Measurements from ENCODE around the gene HIGD1B. TPM values are rescaled to one million over a fixed set of nuclear protein-coding genes. Genes with fewer than 3 reads are reported as not detected.
A peak's percentile ranks its signal among the peaks of the same experiment; 100 is the strongest.

The HIGD1B gene
- total and polyA plus RNA-seq, 9 of the 15 experiments (the other 6 are each of a cell fraction or from before 2014, with no cell fraction given) = not detected

DNA sequence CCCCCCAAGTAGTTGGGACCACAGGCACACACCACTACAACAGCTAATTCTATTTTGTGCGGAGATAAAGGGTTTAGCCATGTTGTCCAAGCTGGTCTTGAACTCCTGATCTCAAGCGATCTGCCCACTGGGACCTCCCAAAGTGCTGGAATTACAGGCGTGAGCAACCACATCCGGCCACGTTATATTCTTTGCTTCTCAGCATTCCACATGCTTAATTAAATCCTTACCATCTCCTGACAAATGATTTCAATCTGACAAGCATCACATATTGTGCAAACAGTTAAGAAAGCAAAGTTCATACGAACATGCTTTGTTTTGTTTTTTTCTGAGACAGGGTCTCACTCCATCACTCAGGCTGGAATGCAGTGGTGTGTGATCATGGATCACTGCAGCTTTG lies 18.2 kb downstream of the HIGD1B start:
- FAIRE-seq = no peak
- H3K9me3 ChIP-seq (replicated peaks; ENCODE audit: control insufficient read depth, insufficient read depth, low read depth, low read length) = no peaks in the 10 kb centered on the region
- TF ChIP-seq POLR2AphosphoS5 (IDR thresholded peaks at IDR 0.05; ENCODE audit: control insufficient read depth, insufficient read depth, low read depth, low read length) (peak; percentile 9; the same call in 1 of the 2 replicates), ZNF134 (CRISPR knock-in tag; conservative IDR thresholded peaks at IDR 0.05) (no peak)
- H4K20me1 ChIP-seq (replicated peaks; ENCODE audit: control insufficient read depth, insufficient read depth, low read length) = peaks cover 4% of the 10 kb centered on the region; the same call in 1 of the 2 replicates
- in situ Hi-C loops (cut with MboI) = loop anchor here (5.0 kb wide), 1 partner anchor 84 kb away; no protein-coding TSS in a partner anchor
- no peak overlapping the region for H3K27ac ChIP-seq (ENCODE audit: extremely low read depth, low read depth, low read length)
- H3K4me1 ChIP-seq (replicated peaks in 1 of 2; ENCODE audit: control insufficient read depth in 2 of 2, insufficient read depth in 2 of 2, low read length in 2 of 2) = no peaks in the 10 kb centered on the region
- ChIA-PET POLR2A (interaction anchor here (0.7 to 2.4 kb wide), 3 partner anchors 13 to 421 kb away, joined by 3 to 7 read pairs (median 3); no protein-coding TSS in a partner anchor), CTCF (ENCODE audit: low intra/inter-chr PET ratio) (interaction anchor here (1.5 to 5.4 kb wide), 4 partner anchors 86 to 332 kb away, joined by 5 to 38 read pairs (median 16); no protein-coding TSS in a partner anchor)
- H3K79me2 ChIP-seq (ENCODE audit: control insufficient read depth, insufficient read depth, low read length) = no peaks in the 10 kb centered on the region
- WGBS (ENCODE audit: insufficient coverage, low coverage, missing lambda C conversion rate) = 91% methylated on average over 6 of the region's 6 CpGs
- no peaks in the 10 kb centered on the region for H3K9me1 ChIP-seq (ENCODE audit: control insufficient read depth, insufficient read depth, low read length)
- no peaks in the 10 kb centered on the region for H3K27me3 ChIP-seq (ENCODE audit: control insufficient read depth in 2 of 2, insufficient read depth in 2 of 2, low read length in 2 of 2)
- peaks cover 91% of the 10 kb centered on the region for H3K36me3 ChIP-seq (ENCODE audit: control insufficient read depth, insufficient read depth, low read length)
- H2AFZ ChIP-seq (ENCODE audit: low read depth, low read length) = no peak overlapping the region
- H3K4me2 ChIP-seq (ENCODE audit: insufficient read depth, low read length) = no peak overlapping the region
- no peak overlapping the region for H3K9ac ChIP-seq (ENCODE audit: insufficient read depth in 1 of 2, low read depth in 2 of 2, low read length in 2 of 2)
- BruUV-seq (replicated peaks) = no TSS peak
- DNase-seq (ENCODE audit: extremely low read depth in 1 of 4, low spot score in 3 of 4) = no peak
- ATAC-seq = no peak
- intact Hi-C loops (cut with micrococcal nuclease) = loop anchor here (1.0 kb wide), 1 partner anchor 91 kb away; no protein-coding TSS in a partner anchor
- no peak overlapping the region for H3K4me3 ChIP-seq

DNA sequence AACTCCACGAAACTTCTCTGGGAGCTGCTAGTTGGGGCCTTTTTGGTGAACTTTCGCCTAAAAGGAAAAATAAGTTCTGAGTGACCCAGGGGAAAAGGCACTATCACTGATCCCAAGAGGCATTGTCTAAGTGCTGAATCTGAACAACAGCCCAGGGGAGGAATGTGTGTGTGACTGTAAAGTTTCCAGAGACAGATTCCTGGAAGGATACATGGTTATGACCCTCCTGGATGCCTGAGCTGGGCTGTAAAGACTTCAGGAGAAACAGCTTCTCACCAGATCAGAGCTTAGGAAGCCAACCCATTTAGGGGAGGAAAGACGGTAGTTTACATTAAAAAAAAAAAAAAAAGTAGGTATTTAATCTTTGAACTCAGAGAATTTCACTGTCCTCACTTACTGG lies 20.2 kb downstream of the HIGD1B start:
- TF ChIP-seq ZNF224 (CRISPR knock-in tag; IDR thresholded peaks at IDR 0.05) (no peak), TCFL5 (CRISPR knock-in tag; conservative IDR thresholded peaks at IDR 0.05) (no peak), EZH2 (IDR thresholded peaks at IDR 0.05; ENCODE audit: borderline replicate concordance, low read depth, low read length) (no peak), ZZZ3 (IDR thresholded peaks at IDR 0.05) (no peak), ZNF282 (CRISPR knock-in tag; IDR thresholded peaks at IDR 0.05) (no peak)
- TF ChIP-seq, protein P1, sequence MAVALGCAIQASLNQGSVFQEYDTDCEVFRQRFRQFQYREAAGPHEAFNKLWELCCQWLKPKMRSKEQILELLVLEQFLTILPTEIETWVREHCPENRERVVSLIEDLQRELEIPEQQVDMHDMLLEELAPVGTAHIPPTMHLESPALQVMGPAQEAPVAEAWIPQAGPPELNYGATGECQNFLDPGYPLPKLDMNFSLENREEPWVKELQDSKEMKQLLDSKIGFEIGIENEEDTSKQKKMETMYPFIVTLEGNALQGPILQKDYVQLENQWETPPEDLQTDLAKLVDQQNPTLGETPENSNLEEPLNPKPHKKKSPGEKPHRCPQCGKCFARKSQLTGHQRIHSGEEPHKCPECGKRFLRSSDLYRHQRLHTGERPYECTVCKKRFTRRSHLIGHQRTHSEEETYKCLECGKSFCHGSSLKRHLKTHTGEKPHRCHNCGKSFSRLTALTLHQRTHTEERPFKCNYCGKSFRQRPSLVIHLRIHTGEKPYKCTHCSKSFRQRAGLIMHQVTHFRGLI (CRISPR knock-in tag; IDR thresholded peaks at IDR 0.05) = no peak
- TF ChIP-seq, protein P2, sequence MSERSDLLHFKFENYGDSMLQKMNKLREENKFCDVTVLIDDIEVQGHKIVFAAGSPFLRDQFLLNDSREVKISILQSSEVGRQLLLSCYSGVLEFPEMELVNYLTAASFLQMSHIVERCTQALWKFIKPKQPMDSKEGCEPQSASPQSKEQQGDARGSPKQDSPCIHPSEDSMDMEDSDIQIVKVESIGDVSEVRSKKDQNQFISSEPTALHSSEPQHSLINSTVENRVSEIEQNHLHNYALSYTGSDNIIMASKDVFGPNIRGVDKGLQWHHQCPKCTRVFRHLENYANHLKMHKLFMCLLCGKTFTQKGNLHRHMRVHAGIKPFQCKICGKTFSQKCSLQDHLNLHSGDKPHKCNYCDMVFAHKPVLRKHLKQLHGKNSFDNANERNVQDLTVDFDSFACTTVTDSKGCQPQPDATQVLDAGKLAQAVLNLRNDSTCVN (CRISPR knock-in tag; IDR thresholded peaks at IDR 0.05) = no peak
- Histone ChIP-seq H3K4me3 (no peak overlapping the region), H3K4me1 (replicated peaks in 1 of 2; ENCODE audit: control insufficient read depth in 2 of 2, insufficient read depth in 2 of 2, low read length in 2 of 2) (no peaks in the 10 kb centered on the region), H3K79me2 (ENCODE audit: control insufficient read depth, insufficient read depth, low read length) (no peaks in the 10 kb centered on the region), H2AFZ (ENCODE audit: low read depth, low read length) (no peak overlapping the region), H4K20me1 (replicated peaks; ENCODE audit: control insufficient read depth, insufficient read depth, low read length) (peaks cover 4% of the 10 kb centered on the region; the same call in 1 of the 2 replicates), H3K36me3 (ENCODE audit: control insufficient read depth, insufficient read depth, low read length) (peaks cover 89% of the 10 kb centered on the region), H3K27ac (ENCODE audit: extremely low read depth, low read depth, low read length) (no peak overlapping the region), H3K4me2 (ENCODE audit: insufficient read depth, low read length) (no peak overlapping the region), H3K9me1 (ENCODE audit: control insufficient read depth, insufficient read depth, low read length) (no peaks in the 10 kb centered on the region), H3K9me3 (replicated peaks; ENCODE audit: control insufficient read depth, insufficient read depth, low read depth, low read length) (no peaks in the 10 kb centered on the region), H3K9ac (ENCODE audit: insufficient read depth in 1 of 2, low read depth in 2 of 2, low read length in 2 of 2) (no peak overlapping the region), H3K27me3 (ENCODE audit: control insufficient read depth in 2 of 2, insufficient read depth in 2 of 2, low read length in 2 of 2) (no peaks in the 10 kb centered on the region)
- intact Hi-C loops (cut with micrococcal nuclease) (no loop called here), in situ Hi-C loops (cut with MboI) (loop anchor here (5.0 kb wide), 1 partner anchor 86 kb away; no protein-coding TSS in a partner anchor)
- no peak for ATAC-seq
- no TSS peak for BruUV-seq (replicated peaks)
- CTCF ChIA-PET (ENCODE audit: low intra/inter-chr PET ratio) = no interaction called here
- WGBS (ENCODE audit: insufficient coverage, low coverage, missing lambda C conversion rate) = 83% methylated on average over 3 of the region's 3 CpGs
- POLR2A ChIA-PET = interaction anchor here (0.7 to 2.4 kb wide), 2 partner anchors 11 to 17 kb away, joined by 4 to 7 read pairs; no protein-coding TSS in a partner anchor
- no peak for FAIRE-seq
- no peak for DNase-seq (ENCODE audit: extremely low read depth in 1 of 4, low spot score in 3 of 4)

Measured in K562 (cell line).